Suprapubic skin (tissue), 3 donors: ENCODE results near the gene GRID1.

Source experiments
- CTCF ChIP-seq, 2 donors: fragments of 200-600 bp in 1 of 2; fragments of 450-650 bp in 1 of 2; sonication (generic) in 1 of 2; IDR thresholded peaks; one replicate each; pipeline ENCODE4 v1.5.1; 2016 to 2019; ENCODE audit warnings: antibody characterized with exemption in 2 of 2, mild to moderate bottlenecking in 1 of 2, moderate library complexity in 1 of 2
- POLR2A ChIP-seq, 2 donors: fragments of 450-650 bp; IDR thresholded peaks; one replicate each; pipeline ENCODE4 v1.6.1; 2017; ENCODE audit warnings: antibody characterized with exemption in 2 of 2, mild to moderate bottlenecking in 2 of 2, moderate library complexity in 2 of 2

- TF ChIP-seq CTCF (IDR thresholded peaks at IDR 0.05) (no peak), POLR2A (IDR thresholded peaks at IDR 0.05) (no peak)
Observed at GRCh38 chr10:85557706-85558105, 808.9 kb downstream of the GRID1 start.
